ENCODE measurements around the gene BMI1.
"Not testable (repeated sequence)": the region's sequence is repeated elsewhere in the genome, so short reads cannot be mapped to it uniquely, and the experiment has no call there.

Gene BMI1

DNA sequence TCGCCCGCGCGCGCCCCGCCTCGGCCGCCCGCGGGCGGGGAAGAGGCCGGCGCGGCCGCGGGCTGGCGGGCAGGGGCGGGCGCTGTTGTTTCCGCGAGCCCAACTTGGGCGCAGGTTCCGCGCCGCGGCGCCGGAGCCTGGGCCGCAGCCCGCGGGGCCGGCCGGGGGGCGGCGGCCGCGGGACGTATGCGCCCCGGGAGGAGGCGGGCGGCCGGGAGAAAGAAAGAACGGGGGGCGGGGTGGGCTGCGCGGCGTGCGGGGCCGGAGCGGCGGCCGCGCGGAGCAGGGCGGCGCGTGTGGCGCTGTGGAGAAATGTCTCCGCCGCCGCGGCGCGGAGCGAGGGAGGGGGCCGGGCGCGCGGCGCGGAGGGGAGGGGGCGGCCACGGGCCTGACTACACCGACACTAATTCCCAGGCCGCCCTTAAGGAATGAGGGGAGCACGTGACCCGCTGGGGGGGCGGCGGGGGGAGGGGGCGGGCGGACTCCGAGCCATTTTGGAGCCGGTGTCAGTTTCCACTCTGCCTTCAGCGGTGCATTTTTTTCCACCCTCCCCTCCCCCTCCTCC lies at the start of gene BMI1:
TSS of gene BMI1 (plus strand) at position 509 of the 565 bp plus-strand sequence. CDS start 5,351 bp downstream, outside the sequence.
- Mint-ChIP-seq H3K9me3 (no peaks in the 10 kb centered on the region), H3K4me1 (peaks cover 42% of the 10 kb centered on the region), H3K36me3 (peaks cover 49% of the 10 kb centered on the region), H3K27ac (peak within 1 kb of the TSS; percentile 97), H3K4me3 (peak within 1 kb of the TSS; percentile 87)
- DNase-seq (ENCODE audit: low spot score in 2 of 2) (peak in 1 of 2 donors; percentile 72), ATAC-seq (peak; percentile 60)

DNA sequence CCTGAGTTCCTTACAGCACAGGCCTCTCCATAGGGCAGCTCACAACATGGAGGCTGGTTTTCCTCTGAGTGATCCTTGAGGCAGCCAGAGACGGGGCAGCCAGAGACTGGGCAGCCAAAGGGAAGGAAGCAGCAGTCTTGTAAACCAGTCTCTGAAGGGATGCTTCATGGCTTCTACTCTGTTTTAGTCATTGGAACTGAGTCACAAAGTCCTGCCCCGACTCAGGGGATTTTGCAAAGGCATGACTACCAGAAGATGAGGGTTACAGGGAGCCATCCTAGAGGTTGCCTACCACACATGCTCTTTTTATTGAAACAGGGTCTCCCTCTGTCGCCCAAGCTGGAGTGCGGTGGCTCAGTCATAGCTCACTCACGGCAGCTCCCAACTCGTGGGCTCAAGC lies 49.1 kb upstream of the BMI1 start:
- no peaks in the 10 kb centered on the region for H3K4me1 Mint-ChIP-seq
- ATAC-seq: peak; percentile 91
- H3K36me3 Mint-ChIP-seq: no peaks in the 10 kb centered on the region
- no peak overlapping the region for H3K27ac Mint-ChIP-seq
- H3K9me3 Mint-ChIP-seq: no peaks in the 10 kb centered on the region
- no peak for DNase-seq (ENCODE audit: low spot score in 2 of 2)
- no peak overlapping the region for H3K4me3 Mint-ChIP-seq

DNA sequence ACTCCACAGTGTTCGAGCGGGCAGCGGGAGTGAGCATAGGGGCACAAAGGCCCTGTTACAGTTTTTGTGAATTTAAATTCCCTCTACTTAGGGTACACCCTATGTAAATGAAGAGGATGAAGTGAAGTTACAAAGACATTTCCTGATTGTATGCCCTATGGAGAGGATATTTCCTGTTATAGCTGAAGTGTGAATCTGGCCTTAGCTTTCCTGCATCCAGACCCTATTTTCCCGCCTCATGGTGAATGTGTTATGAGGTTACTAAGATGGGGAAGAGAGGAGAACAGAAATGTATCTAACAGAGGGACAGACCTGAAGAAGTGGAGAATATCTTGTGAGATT lies 42.5 kb upstream of the BMI1 start:
- no peak overlapping the region for H3K4me3 Mint-ChIP-seq
- no peaks in the 10 kb centered on the region for H3K9me3 Mint-ChIP-seq
- H3K36me3 Mint-ChIP-seq: no peaks in the 10 kb centered on the region
- no peak for ATAC-seq
- H3K4me1 Mint-ChIP-seq: no peaks in the 10 kb centered on the region
- DNase-seq (ENCODE audit: low spot score in 2 of 2): no peak
- no peak overlapping the region for H3K27ac Mint-ChIP-seq

- ATAC-seq (no peak), DNase-seq (ENCODE audit: low spot score in 2 of 2) (no peak)
- H3K9me3 Mint-ChIP-seq: no peaks in the 10 kb centered on the region
- no peaks in the 10 kb centered on the region for H3K36me3 Mint-ChIP-seq
- H3K4me3 Mint-ChIP-seq: no peak overlapping the region
- no peaks in the 10 kb centered on the region for H3K4me1 Mint-ChIP-seq
- H3K27ac Mint-ChIP-seq: no peak overlapping the region
Observed at GRCh38 chr10:22280078-22280477, 40.8 kb upstream of the BMI1 start.

GRCh38 chr10:22285130-22285529 lies 35.8 kb upstream of the BMI1 start:
- no peaks in the 10 kb centered on the region for H3K4me1 Mint-ChIP-seq
- no peak overlapping the region for H3K27ac Mint-ChIP-seq
- DNase-seq (ENCODE audit: low spot score in 2 of 2) (no peak), ATAC-seq (no peak)
- H3K9me3 Mint-ChIP-seq: no peaks in the 10 kb centered on the region
- H3K36me3 Mint-ChIP-seq: no peaks in the 10 kb centered on the region
- no peak overlapping the region for H3K4me3 Mint-ChIP-seq

- ATAC-seq (no peak), DNase-seq (ENCODE audit: low spot score in 2 of 2) (no peak)
- H3K9me3 Mint-ChIP-seq: no peaks in the 10 kb centered on the region
- no peaks in the 10 kb centered on the region for H3K36me3 Mint-ChIP-seq
- H3K4me1 Mint-ChIP-seq: no peaks in the 10 kb centered on the region
- no peak overlapping the region for H3K27ac Mint-ChIP-seq
- no peak overlapping the region for H3K4me3 Mint-ChIP-seq
Observed at GRCh38 chr10:22293747-22294404, 27.0 kb upstream of the BMI1 start.

GRCh38 chr10:22294694-22295093 lies 26.2 kb upstream of the BMI1 start:
- no peaks in the 10 kb centered on the region for H3K9me3 Mint-ChIP-seq
- DNase-seq (ENCODE audit: low spot score in 2 of 2) (no peak), ATAC-seq (no peak)
- H3K4me3 Mint-ChIP-seq: no peak overlapping the region
- H3K27ac Mint-ChIP-seq: no peak overlapping the region
- H3K36me3 Mint-ChIP-seq: no peaks in the 10 kb centered on the region
- H3K4me1 Mint-ChIP-seq: no peaks in the 10 kb centered on the region

DNA sequence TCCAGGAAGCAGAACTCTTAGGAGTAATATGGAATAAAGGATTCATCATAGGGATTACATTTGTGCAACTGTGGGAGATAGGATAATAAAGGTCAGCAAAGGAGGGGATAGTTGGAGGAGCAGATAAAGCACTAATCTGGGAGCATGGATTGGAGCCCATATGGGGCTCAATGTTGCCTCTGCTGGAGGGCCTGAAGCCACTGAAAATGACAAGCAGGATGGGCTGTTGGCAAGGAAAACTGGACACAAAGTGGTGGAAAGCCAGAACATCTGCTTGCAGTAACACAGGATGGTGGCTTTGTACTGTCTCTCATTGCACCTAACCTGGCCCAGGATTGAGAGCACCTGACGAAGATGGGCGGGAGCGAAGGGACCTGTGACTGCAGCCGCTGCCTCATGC lies 19.7 kb upstream of the BMI1 start:
- Mint-ChIP-seq H3K4me1 (no peaks in the 10 kb centered on the region), H3K4me3 (no peak overlapping the region), H3K9me3 (no peaks in the 10 kb centered on the region), H3K27ac (no peak overlapping the region), H3K36me3 (no peaks in the 10 kb centered on the region)
- ATAC-seq: no peak
- DNase-seq (ENCODE audit: low spot score in 2 of 2): no peak

DNA sequence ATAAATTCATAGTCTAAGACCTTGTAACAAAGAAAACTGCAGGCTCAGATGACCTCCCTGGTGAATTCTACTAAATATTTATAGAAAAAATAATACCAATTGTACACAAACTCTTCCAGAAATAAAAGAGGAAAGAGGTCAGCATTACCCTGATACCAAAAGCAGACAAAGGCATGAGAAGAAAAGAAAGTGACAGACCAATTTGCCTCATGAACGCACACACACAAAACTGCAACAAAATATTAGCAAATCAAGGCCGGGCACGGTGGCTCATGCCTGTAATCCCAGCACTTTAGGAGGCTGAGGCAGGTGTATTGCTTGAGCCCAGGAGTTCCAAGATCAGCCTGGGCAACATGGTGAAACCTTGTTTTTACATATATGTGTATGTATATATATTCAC lies 17.4 kb upstream of the BMI1 start:
- Mint-ChIP-seq H3K4me1 (no peaks in the 10 kb centered on the region), H3K36me3 (no peaks in the 10 kb centered on the region), H3K4me3 (no peak overlapping the region), H3K9me3 (no peaks in the 10 kb centered on the region), H3K27ac (no peak overlapping the region)
- ATAC-seq (no peak), DNase-seq (ENCODE audit: low spot score in 2 of 2) (no peak)

DNA sequence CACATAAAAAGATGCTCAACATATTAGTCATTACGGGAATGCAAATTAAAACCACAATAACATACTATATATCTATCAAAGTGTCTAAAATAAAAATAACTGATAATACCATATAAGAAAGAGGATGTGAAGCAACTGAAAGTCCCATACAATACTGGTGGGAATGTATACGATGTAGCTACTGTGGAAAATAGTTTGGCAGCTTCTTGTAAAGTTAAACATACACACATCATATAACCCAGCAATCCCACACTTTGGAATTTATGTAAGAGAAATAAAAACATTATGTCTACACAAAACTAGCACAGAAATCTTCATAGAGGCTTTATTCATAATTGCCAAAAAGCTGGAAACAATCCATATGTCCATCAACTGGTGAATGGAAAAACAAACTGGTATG lies 15.2 kb upstream of the BMI1 start:
- ATAC-seq: no peak
- Mint-ChIP-seq H3K36me3 (no peaks in the 10 kb centered on the region), H3K27ac (no peak overlapping the region), H3K4me1 (peaks cover under 1% of the 10 kb centered on the region), H3K4me3 (no peak overlapping the region), H3K9me3 (no peaks in the 10 kb centered on the region)
- DNase-seq (ENCODE audit: low spot score in 2 of 2): no peak

- DNase-seq (ENCODE audit: low spot score in 2 of 2) (no peak), ATAC-seq (peak; percentile 100)
- no peak overlapping the region for H3K4me3 Mint-ChIP-seq
- peak overlapping the region; percentile 92 for H3K27ac Mint-ChIP-seq
- no peaks in the 10 kb centered on the region for H3K9me3 Mint-ChIP-seq
- H3K36me3 Mint-ChIP-seq: no peaks in the 10 kb centered on the region
- peaks cover 6% of the 10 kb centered on the region for H3K4me1 Mint-ChIP-seq
Observed at GRCh38 chr10:22308390-22308789, 12.5 kb upstream of the BMI1 start.

DNA sequence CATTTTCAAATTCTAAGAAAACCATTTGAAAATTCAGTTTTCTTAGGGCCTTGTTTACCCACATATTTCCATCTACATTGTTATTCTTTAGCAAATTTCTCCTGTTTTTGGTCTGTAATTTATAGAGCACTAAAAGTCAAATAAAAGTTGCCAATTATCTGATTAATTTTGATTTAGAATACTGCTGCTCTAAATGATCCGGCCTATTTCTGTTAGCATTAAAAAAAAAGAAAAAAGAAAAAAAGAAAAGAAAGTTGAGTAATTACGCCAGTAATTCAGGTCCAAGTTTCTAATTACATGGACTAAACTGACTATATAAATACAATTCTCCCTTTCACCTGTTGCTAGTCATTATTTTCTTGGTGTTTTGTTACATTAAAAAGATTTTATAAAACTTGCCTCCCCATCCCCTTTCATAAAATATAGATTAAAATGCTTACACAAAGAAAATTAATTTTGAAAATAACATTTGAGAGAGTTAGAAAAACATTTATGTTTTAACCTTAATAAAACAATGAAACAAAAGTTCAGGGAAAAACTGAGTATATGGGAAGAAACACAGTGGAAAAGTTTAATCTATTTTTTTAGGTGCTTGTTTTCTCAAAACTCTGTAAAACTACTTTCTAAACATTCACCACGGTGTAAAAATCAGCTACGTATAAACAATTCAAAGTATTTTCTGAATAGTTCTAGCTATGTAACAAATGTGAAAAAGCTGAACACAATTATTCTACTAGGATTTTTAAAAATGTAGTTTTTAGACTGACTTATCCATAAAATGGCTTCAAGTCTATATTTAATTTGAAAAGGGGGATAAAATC lies 11.5 kb upstream of the BMI1 start:
- ATAC-seq: no peak
- peaks cover 6% of the 10 kb centered on the region for H3K4me1 Mint-ChIP-seq
- no peak overlapping the region for H3K4me3 Mint-ChIP-seq
- DNase-seq (ENCODE audit: low spot score in 2 of 2): no peak
- peak overlapping the region; percentile 92 for H3K27ac Mint-ChIP-seq
- H3K36me3 Mint-ChIP-seq: no peaks in the 10 kb centered on the region
- H3K9me3 Mint-ChIP-seq: no peaks in the 10 kb centered on the region

DNA sequence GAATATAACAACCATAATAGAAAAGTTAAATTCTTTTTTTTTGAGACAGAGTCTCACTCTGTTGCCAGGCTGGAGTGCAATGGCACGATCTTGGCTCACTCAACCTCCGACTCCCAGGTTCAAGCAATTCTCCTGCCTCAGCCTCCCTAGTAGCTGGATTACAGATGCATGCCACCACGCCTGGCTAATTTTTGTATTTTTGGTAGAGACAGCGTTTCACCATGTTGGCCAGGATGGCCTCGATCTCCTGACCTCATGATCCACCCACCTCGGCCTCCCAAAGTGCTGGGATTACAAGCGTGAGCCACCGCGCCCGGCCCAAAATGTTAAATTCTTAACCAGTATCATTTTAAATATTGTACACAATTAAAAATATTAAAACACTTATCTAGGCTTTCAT lies 10.9 kb upstream of the BMI1 start:
- not testable (repeated sequence) for H3K4me3 Mint-ChIP-seq; H3K4me1 Mint-ChIP-seq; H3K27ac Mint-ChIP-seq; H3K36me3 Mint-ChIP-seq; H3K9me3 Mint-ChIP-seq; ATAC-seq; DNase-seq (ENCODE audit: low spot score in 2 of 2)

DNA sequence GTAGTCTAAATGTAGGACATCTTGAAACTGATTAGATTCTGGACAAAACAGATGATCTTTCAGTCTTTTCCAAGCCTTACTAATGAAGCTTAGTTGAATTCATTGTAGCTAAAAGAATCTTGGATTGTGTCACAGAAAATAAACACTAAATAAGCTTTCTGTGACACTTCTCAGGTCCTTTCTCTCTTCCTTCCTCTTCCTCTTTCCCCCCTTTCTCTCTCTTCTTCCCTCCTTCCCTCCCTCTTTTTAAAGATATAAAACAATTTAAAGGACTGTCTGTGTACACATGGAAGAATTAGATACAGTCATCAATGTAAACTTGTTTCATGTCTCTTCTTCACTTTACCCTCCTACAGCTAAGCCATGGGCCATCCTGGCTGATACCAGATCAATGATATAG lies 10.0 kb upstream of the BMI1 start:
- H3K4me1 Mint-ChIP-seq: peaks cover 11% of the 10 kb centered on the region
- H3K9me3 Mint-ChIP-seq: no peaks in the 10 kb centered on the region
- no peak for ATAC-seq
- H3K4me3 Mint-ChIP-seq: no peak overlapping the region
- DNase-seq (ENCODE audit: low spot score in 2 of 2): no peak
- H3K36me3 Mint-ChIP-seq: peaks cover 6% of the 10 kb centered on the region
- peak overlapping the region; percentile 6 for H3K27ac Mint-ChIP-seq

GRCh38 chr10:22314852-22315251 lies 6.0 kb upstream of the BMI1 start:
- Mint-ChIP-seq H3K36me3 (peaks cover 27% of the 10 kb centered on the region), H3K4me1 (peaks cover 21% of the 10 kb centered on the region), H3K4me3 (peak overlapping the region; percentile 87), H3K9me3 (no peaks in the 10 kb centered on the region), H3K27ac (no peak overlapping the region)
- ATAC-seq (no peak), DNase-seq (ENCODE audit: low spot score in 2 of 2) (no peak)
